Fibroblast of lung (primary cell): ENCODE results near the gene PTDSS2. TPM values are rescaled to one million over a fixed set of nuclear protein-coding genes. Genes with fewer than 3 reads are reported as not detected.

Experiments
- DNase-seq, 2 donors: peaks; one replicate each; pipeline versions ENCODE4 v3.0.0 to v3.0.0-alpha.2; 2010; ENCODE audit warnings: low read depth in 2 of 2
- H2AFZ ChIP-seq: 2 replicates; pipeline ENCODE4 v1.5.1; 2012; ENCODE audit warnings: low read length, control low read depth, inconsistent platforms
- H3K27ac ChIP-seq: 2 replicates; pipeline ENCODE4 v1.5.1; 2011; ENCODE audit warnings: low read length, control low read depth; ENCODE audit not compliant: insufficient read depth
- H3K27me3 ChIP-seq: 2 replicates; pipeline ENCODE4 v1.5.1; 2011; ENCODE audit warnings: mild to moderate bottlenecking, low read length; ENCODE audit not compliant: control insufficient read depth, insufficient read depth
- H3K36me3 ChIP-seq: 2 replicates; pipeline ENCODE4 v1.5.1; 2011; ENCODE audit warnings: low read length; ENCODE audit not compliant: control insufficient read depth, insufficient read depth
- H3K4me1 ChIP-seq: 2 replicates; pipeline ENCODE4 v1.5.1; 2011; ENCODE audit warnings: low read length; ENCODE audit not compliant: control insufficient read depth, insufficient read depth; ENCODE audit errors: extremely low read depth
- H3K4me2 ChIP-seq: 2 replicates; pipeline ENCODE4 v1.5.1; 2011; ENCODE audit warnings: low read length, control low read depth; ENCODE audit not compliant: insufficient read depth; ENCODE audit errors: extremely low read depth
- H3K4me3 ChIP-seq, 4 experiments: fragments of 200-600 bp in 1 of 4; sonication (generic) in 1 of 4; replicated peaks in 1 of 4; 2 replicates each; pipeline ENCODE4 v1.5.1; 2011 to 2016; ENCODE audit warnings: low read length in 4 of 4, low read depth in 3 of 4, mild to moderate bottlenecking in 3 of 4, control low read depth in 2 of 4, inconsistent platforms in 1 of 4, mixed read lengths in 1 of 4; ENCODE audit not compliant: insufficient read depth in 1 of 4; ENCODE audit errors: control extremely low read depth in 1 of 4
- H3K79me2 ChIP-seq: 2 replicates; pipeline ENCODE4 v1.5.1; 2012; ENCODE audit warnings: mild to moderate bottlenecking, low read length, inconsistent platforms; ENCODE audit not compliant: control insufficient read depth, insufficient read depth
- H3K9ac ChIP-seq: 2 replicates; pipeline ENCODE4 v1.5.1; 2011; ENCODE audit warnings: mild to moderate bottlenecking, low read length, control low read depth; ENCODE audit not compliant: insufficient read depth
- H3K9me3 ChIP-seq: 2 replicates; pipeline ENCODE4 v1.5.1; 2012; ENCODE audit warnings: low read depth, low read length; ENCODE audit not compliant: control insufficient read depth, insufficient read depth
- H4K20me1 ChIP-seq: 2 replicates; pipeline ENCODE4 v1.5.1; 2011; ENCODE audit warnings: low read length; ENCODE audit not compliant: control insufficient read depth, insufficient read depth; ENCODE audit errors: extremely low read depth
- CTCF ChIP-seq, 2 donors: IDR thresholded peaks in 1 of 2; conservative IDR thresholded peaks in 1 of 2; 1 replicate in 1 of 2; 2 replicates in 1 of 2; pipeline ENCODE4 v1.5.1; 2011 to 2012; ENCODE audit warnings: low read length in 2 of 2, control low read depth in 1 of 2, inconsistent platforms in 1 of 2, low read depth in 1 of 2, mild to moderate bottlenecking in 1 of 2
- EZH2 ChIP-seq: IDR thresholded peaks from 2 replicates; pipeline ENCODE4 v1.5.1; 2012; ENCODE audit warnings: low read length, control low read depth, mild to moderate bottlenecking; ENCODE audit errors: missing control alignments
- polyA plus RNA-seq, 2 donors: library from polyadenylated mRNA; depleted of rRNA in 1 of 2; stranded (reverse) in 1 of 2; unstranded in 1 of 2; fragments of >200 nt; gene quantifications; 2 replicates each; pipeline ENCODE4 v1.2.1, GENCODE V29; 2011 to 2012; ENCODE audit warnings: missing spikeins in 1 of 2
- total RNA-seq: library from RNA; depleted of rRNA; stranded (reverse); fragments of >200 nt; gene quantifications from 2 replicates; pipeline ENCODE4 v1.2.1, GENCODE V29; 2014

Gene PTDSS2
- total and polyA plus RNA-seq, 2 donors (not counting 1 experiment from before 2014, with no cell fraction given) = 17.4 to 36.7 TPM

DNA sequence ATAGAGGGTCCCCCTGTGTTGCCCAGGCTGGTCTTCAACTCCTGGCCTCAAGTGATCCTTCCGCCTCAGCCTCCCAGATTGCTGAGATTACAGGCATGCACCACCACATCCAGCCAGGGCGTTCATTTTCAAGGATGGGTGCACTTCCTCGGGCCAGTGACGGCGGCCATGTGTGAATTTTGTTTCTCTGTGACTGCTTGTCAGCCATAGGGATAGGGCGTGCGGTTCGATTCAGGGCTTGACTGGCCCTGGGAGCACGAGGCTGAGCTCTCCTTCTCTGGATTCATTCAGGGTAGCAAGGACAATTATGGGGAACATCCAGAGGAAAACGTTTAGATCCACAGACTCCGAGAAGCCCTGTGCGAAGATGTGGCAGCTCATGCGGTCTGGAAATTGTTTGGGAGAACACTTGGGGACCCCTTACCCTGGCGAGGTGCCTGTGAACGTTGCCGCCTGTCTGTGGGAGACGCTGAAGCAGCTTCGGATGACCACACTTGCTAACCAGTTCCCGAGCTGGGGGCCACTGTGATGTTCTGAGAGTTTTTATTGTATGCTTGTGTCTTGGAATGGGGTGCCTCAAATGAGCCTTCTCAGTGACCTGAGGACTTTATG is 2.9 kb downstream of the PTDSS2 start:
- Histone ChIP-seq H3K36me3 (peaks cover 19% of the 10 kb centered on the region), H3K4me2 (no peak overlapping the region), H2AFZ (no peak overlapping the region), H3K79me2 (peaks cover 42% of the 10 kb centered on the region), H3K4me3 (no peak overlapping the region), H3K27ac (no peak overlapping the region), H3K9me3 (no peaks in the 10 kb centered on the region), H3K27me3 (no peaks in the 10 kb centered on the region), H3K9ac (no peak overlapping the region), H4K20me1 (no peaks in the 10 kb centered on the region), H3K4me1 (peaks cover 2% of the 10 kb centered on the region)
- DNase-seq = no peak
- TF ChIP-seq CTCF (conservative IDR thresholded peaks at IDR 0.05 in 1 of 2, IDR thresholded peaks at IDR 0.05 in 1 of 2; ENCODE audit: low read depth in 1 of 2, low read length in 2 of 2) (no peak), EZH2 (no peak)

DNA sequence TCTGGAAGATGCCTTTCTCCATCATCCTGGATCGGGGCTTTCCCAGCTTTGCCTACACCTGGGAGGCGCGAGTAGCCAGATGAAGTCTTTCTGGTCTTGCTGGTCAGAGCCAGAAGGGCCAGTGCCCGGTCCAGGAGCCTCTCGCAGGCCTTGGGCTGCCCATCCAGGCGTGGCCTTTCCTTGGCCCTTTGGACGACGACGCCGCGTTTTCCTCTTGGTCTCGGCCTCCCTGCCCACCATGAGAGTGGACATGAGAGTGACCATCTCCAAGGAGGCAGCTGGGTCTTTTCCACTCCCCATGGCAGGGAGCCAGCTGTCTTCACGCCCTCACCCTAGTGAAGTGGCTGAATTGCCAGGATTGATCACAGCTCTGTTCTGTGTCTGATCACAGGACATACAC is 3.5 kb downstream of the PTDSS2 start:
- no peak for TF ChIP-seq CTCF (conservative IDR thresholded peaks at IDR 0.05 in 1 of 2, IDR thresholded peaks at IDR 0.05 in 1 of 2; ENCODE audit: low read depth in 1 of 2, low read length in 2 of 2)
- no peak for TF ChIP-seq EZH2
- no peak overlapping the region for H2AFZ ChIP-seq
- no peaks in the 10 kb centered on the region for H3K9me3 ChIP-seq
- H3K27me3 ChIP-seq = no peaks in the 10 kb centered on the region
- no peak overlapping the region for H3K27ac ChIP-seq
- peaks cover 42% of the 10 kb centered on the region for H3K79me2 ChIP-seq
- no peak overlapping the region for H3K4me2 ChIP-seq
- no peaks in the 10 kb centered on the region for H4K20me1 ChIP-seq
- H3K4me1 ChIP-seq = peaks cover 2% of the 10 kb centered on the region
- no peak overlapping the region for H3K9ac ChIP-seq
- DNase-seq = no peak
- H3K4me3 ChIP-seq = no peak overlapping the region
- H3K36me3 ChIP-seq = peaks cover 19% of the 10 kb centered on the region

GRCh38 chr11:454043-454442 is 4.0 kb downstream of the PTDSS2 start:
- TF ChIP-seq CTCF (conservative IDR thresholded peaks at IDR 0.05 in 1 of 2, IDR thresholded peaks at IDR 0.05 in 1 of 2; ENCODE audit: low read depth in 1 of 2, low read length in 2 of 2) = no peak
- no peak for TF ChIP-seq EZH2
- Histone ChIP-seq H3K27ac (no peak overlapping the region), H3K4me3 (no peak overlapping the region), H3K27me3 (no peaks in the 10 kb centered on the region), H3K9ac (no peak overlapping the region), H3K4me2 (no peak overlapping the region), H3K36me3 (peaks cover 19% of the 10 kb centered on the region), H3K79me2 (peaks cover 44% of the 10 kb centered on the region), H3K9me3 (no peaks in the 10 kb centered on the region), H4K20me1 (no peaks in the 10 kb centered on the region), H2AFZ (no peak overlapping the region), H3K4me1 (peaks cover 2% of the 10 kb centered on the region)
- DNase-seq = no peak
